Breast epithelium (tissue), 3 donors: ENCODE measurements around the gene FRMD3.

ENCODE experiments used
- POLR2A ChIP-seq: fragments of 450-650 bp; IDR thresholded peaks from one replicate; pipeline ENCODE4 v1.6.1; 2016; ENCODE audit warnings: antibody characterized with exemption, mild to moderate bottlenecking, moderate library complexity
- POLR2AphosphoS5 ChIP-seq, 3 donors: sonication (generic); formaldehyde crosslinking; IDR thresholded peaks; one replicate each; pipeline ENCODE4 v1.6.1; 2017; ENCODE audit warnings: antibody characterized with exemption in 3 of 3
- TF ChIP-seq, protein P1 (sequence below), 3 donors: fragments of 450-650 bp; IDR thresholded peaks; one replicate each; pipeline ENCODE4 v1.5.1; 2016 to 2017; ENCODE audit warnings: antibody characterized with exemption in 3 of 3, mild to moderate bottlenecking in 3 of 3, moderate library complexity in 3 of 3

DNA sequence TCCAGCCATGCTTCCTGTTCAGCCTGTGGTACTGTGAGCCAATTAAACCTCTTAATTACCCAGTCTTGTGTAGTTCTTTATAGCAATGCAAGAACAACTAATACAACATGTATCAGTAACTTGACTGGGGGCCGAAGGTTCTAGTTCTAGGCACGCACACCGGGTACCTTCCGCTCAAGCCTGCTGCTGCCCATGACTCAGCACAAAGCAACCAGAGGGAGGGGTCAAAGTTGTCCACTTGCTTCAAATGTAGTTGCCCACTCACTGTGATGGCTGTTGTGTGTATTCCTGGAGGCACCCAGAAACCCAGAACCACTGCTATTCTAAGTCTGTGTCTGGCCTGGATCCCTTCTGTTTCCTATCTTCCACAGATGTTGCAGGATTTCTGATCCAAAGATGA is 222.6 kb downstream of the FRMD3 start:
- TF ChIP-seq, protein P1, sequence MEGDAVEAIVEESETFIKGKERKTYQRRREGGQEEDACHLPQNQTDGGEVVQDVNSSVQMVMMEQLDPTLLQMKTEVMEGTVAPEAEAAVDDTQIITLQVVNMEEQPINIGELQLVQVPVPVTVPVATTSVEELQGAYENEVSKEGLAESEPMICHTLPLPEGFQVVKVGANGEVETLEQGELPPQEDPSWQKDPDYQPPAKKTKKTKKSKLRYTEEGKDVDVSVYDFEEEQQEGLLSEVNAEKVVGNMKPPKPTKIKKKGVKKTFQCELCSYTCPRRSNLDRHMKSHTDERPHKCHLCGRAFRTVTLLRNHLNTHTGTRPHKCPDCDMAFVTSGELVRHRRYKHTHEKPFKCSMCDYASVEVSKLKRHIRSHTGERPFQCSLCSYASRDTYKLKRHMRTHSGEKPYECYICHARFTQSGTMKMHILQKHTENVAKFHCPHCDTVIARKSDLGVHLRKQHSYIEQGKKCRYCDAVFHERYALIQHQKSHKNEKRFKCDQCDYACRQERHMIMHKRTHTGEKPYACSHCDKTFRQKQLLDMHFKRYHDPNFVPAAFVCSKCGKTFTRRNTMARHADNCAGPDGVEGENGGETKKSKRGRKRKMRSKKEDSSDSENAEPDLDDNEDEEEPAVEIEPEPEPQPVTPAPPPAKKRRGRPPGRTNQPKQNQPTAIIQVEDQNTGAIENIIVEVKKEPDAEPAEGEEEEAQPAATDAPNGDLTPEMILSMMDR (IDR thresholded peaks at IDR 0.05): no peak
- TF ChIP-seq POLR2A: no peak
- no peak for TF ChIP-seq POLR2AphosphoS5 (IDR thresholded peaks at IDR 0.05)
